NOMO-1 treated with dmso at 0.1 percent for 144 hours (cell line): ENCODE data around the gene RBP5.

Experiments used
- DNase-seq: peaks from one replicate; lab custom pipeline; 2025; ENCODE audit not compliant: unreplicated experiment; lab: John Stamatoyannopoulos, UW

RBP5 gene

GRCh38 chr12:7076493-7076892, 52.2 kb downstream of the RBP5 start:
- DNase-seq = no peak

GRCh38 chr12:7075939-7076338, 52.8 kb downstream of the RBP5 start:
- no peak for DNase-seq

- DNase-seq = no peak
These were observed 53.2 kb downstream of the RBP5 start for GRCh38 chr12:7075518-7075917.

GRCh38 chr12:7073946-7074345, 54.7 kb downstream of the RBP5 start:
- DNase-seq = no peak
